ENCODE measurements around the gene RFXANK. TPM values are rescaled to one million over a fixed set of nuclear protein-coding genes. Genes with fewer than 3 reads are reported as not detected.
"Not testable (repeated sequence)": the region's sequence is repeated elsewhere in the genome, so short reads cannot be mapped to it uniquely, and the experiment has no call there.

The RFXANK gene
- total and polyA plus RNA-seq, 2 donors (not counting 1 experiment from before 2014, with no cell fraction given) = 77.9 to 100 TPM

DNA sequence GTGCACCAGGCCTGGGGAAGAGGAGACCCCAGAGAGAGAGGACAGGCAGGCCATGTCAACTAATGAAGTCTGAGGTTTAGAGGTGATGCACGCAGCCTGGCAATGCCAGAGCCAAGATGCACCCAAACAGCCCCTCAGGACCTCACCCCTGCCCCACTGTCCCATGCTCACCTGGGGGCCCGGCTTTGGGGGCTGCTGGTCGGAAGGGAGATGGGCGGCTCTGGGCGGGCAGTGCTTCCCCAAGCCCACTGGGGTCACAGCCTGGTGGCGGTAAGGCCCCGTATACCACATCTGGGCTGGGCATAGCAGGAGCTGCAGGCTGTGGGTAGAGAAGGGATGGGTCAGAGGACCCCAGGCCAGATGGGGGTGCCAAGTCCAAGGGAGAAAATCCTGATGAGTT, 45.2 kb upstream of the RFXANK start:
- intact Hi-C loops (cut with micrococcal nuclease) = loop anchor here (1.0 to 2.0 kb wide), 4 partner anchors 9 to 78 kb away; partner anchors contain the start of gene TMEM161A
- no peak overlapping the region for H3K27ac ChIP-seq (ENCODE audit: low read length in 2 of 2)
- H3K4me2 ChIP-seq (replicated peaks; ENCODE audit: low read depth, low read length, poor library complexity, severe bottlenecking) = no peak overlapping the region
- no peak overlapping the region for H3K27ac Mint-ChIP-seq
- H3K4me3 Mint-ChIP-seq = no peak overlapping the region
- H3K9ac ChIP-seq (ENCODE audit: low read length) = no peak overlapping the region
- peaks cover 17% of the 10 kb centered on the region for H3K4me1 Mint-ChIP-seq
- no peak for TF ChIP-seq EZH2 (IDR thresholded peaks at IDR 0.05; ENCODE audit: borderline replicate concordance, insufficient read depth, low read depth, low read length, poor library complexity, severe bottlenecking)
- TF ChIP-seq, protein P1, sequence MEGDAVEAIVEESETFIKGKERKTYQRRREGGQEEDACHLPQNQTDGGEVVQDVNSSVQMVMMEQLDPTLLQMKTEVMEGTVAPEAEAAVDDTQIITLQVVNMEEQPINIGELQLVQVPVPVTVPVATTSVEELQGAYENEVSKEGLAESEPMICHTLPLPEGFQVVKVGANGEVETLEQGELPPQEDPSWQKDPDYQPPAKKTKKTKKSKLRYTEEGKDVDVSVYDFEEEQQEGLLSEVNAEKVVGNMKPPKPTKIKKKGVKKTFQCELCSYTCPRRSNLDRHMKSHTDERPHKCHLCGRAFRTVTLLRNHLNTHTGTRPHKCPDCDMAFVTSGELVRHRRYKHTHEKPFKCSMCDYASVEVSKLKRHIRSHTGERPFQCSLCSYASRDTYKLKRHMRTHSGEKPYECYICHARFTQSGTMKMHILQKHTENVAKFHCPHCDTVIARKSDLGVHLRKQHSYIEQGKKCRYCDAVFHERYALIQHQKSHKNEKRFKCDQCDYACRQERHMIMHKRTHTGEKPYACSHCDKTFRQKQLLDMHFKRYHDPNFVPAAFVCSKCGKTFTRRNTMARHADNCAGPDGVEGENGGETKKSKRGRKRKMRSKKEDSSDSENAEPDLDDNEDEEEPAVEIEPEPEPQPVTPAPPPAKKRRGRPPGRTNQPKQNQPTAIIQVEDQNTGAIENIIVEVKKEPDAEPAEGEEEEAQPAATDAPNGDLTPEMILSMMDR (IDR thresholded peaks at IDR 0.05) = no peak
- H3K79me2 ChIP-seq (ENCODE audit: control insufficient read depth, insufficient read depth, low read length) = no peaks in the 10 kb centered on the region
- CTCF ChIA-PET = interaction anchor here (1.4 to 10.8 kb wide), 6 partner anchors 10 to 343 kb away, joined by 3 to 285 read pairs (median 14); partner anchors contain the start of gene MEF2B
- no peaks in the 10 kb centered on the region for H3K9me3 Mint-ChIP-seq (ENCODE audit: insufficient read depth)
- H3K9me3 ChIP-seq (ENCODE audit: control extremely low read depth in 1 of 3, control insufficient read depth in 2 of 3, insufficient read depth in 1 of 3, low read length in 2 of 3) = no peaks in the 10 kb centered on the region
- POLR2A ChIA-PET = interaction anchor here (1.7 kb wide), 1 partner anchor 28 kb away, joined by 11 read pairs; no protein-coding TSS in a partner anchor
- DNase-seq (no peak), ATAC-seq (ENCODE audit: low read depth) (no peak)
- H3K27me3 ChIP-seq (replicated peaks in 1 of 4; ENCODE audit: control extremely low read depth in 1 of 4, control insufficient read depth in 3 of 4, insufficient read depth in 4 of 4, low read length in 3 of 4) = no peaks in the 10 kb centered on the region
- no peaks in the 10 kb centered on the region for H4K20me1 ChIP-seq (ENCODE audit: control insufficient read depth, insufficient read depth, low read length, poor library complexity, severe bottlenecking)
- no peaks in the 10 kb centered on the region for H3K27me3 Mint-ChIP-seq
- 93% methylated on average over 6 of the region's 7 CpGs for WGBS (ENCODE audit: insufficient coverage)
- H3K36me3 ChIP-seq (replicated peaks in 1 of 2; ENCODE audit: control extremely low read depth in 1 of 2, control insufficient read depth in 1 of 2, extremely low read depth in 1 of 2, insufficient read depth in 2 of 2, low read length in 1 of 2) = peaks cover 4 to 15% of the 10 kb centered on the region in 2 experiments
- no peak overlapping the region for H2AFZ ChIP-seq (ENCODE audit: insufficient read depth, low read depth, low read length, poor library complexity, severe bottlenecking)
- no peak overlapping the region for H3K4me3 ChIP-seq (ENCODE audit: control extremely low read depth in 1 of 5, extremely low read depth in 1 of 5, insufficient read depth in 1 of 5, low read depth in 2 of 5, low read length in 4 of 5)
- peaks cover 14 to 22% of the 10 kb centered on the region in 2 donors for H3K4me1 ChIP-seq (ENCODE audit: control insufficient read depth in 2 of 2, insufficient read depth in 2 of 2, low read length in 2 of 2)

DNA sequence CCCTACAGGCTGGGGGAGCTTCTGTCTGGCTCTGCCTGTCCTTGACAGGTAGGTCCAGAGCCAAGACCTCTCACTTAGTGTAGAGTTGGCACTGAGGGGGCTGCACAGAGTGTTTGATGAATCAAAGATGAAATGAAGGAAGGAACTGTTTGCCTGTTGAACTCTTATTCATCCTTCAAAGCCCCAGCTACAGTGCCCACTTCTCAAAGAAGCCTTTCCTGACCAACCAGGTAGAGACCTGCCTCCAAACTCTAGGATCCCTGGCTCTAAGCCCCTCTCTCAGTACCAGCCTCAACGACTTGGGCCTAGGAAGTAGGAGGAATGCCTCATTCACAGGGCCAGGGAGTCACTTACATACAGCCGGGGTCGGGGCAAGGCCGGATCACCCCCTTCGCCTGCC, 44.7 kb upstream of the RFXANK start:
- TF ChIP-seq, protein P1 (IDR thresholded peaks at IDR 0.05) = no peak
- TF ChIP-seq EZH2 (IDR thresholded peaks at IDR 0.05; ENCODE audit: borderline replicate concordance, insufficient read depth, low read depth, low read length, poor library complexity, severe bottlenecking) = no peak
- intact Hi-C loops (cut with micrococcal nuclease) = loop anchor here (2.0 kb wide), 1 partner anchor 13 kb away; no protein-coding TSS in a partner anchor
- H3K4me1 ChIP-seq (ENCODE audit: control insufficient read depth in 2 of 2, insufficient read depth in 2 of 2, low read length in 2 of 2) = peaks cover 14 to 25% of the 10 kb centered on the region in 2 donors
- no peak overlapping the region for H3K4me3 ChIP-seq (ENCODE audit: control extremely low read depth in 1 of 5, extremely low read depth in 1 of 5, insufficient read depth in 1 of 5, low read depth in 2 of 5, low read length in 4 of 5)
- no peak overlapping the region for H3K4me2 ChIP-seq (replicated peaks; ENCODE audit: low read depth, low read length, poor library complexity, severe bottlenecking)
- H2AFZ ChIP-seq (ENCODE audit: insufficient read depth, low read depth, low read length, poor library complexity, severe bottlenecking) = no peak overlapping the region
- Mint-ChIP-seq H3K27me3 (no peaks in the 10 kb centered on the region), H3K9me3 (ENCODE audit: insufficient read depth) (no peaks in the 10 kb centered on the region), H3K4me3 (no peak overlapping the region), H3K4me1 (peaks cover 22% of the 10 kb centered on the region), H3K27ac (no peak overlapping the region)
- H3K36me3 ChIP-seq (replicated peaks in 1 of 2; ENCODE audit: control extremely low read depth in 1 of 2, control insufficient read depth in 1 of 2, extremely low read depth in 1 of 2, insufficient read depth in 2 of 2, low read length in 1 of 2) = peaks cover 4 to 15% of the 10 kb centered on the region in 2 experiments
- ChIA-PET POLR2A (interaction anchor here (1.7 kb wide), 1 partner anchor 27 kb away, joined by 11 read pairs; no protein-coding TSS in a partner anchor), CTCF (interaction anchor here (1.0 to 10.8 kb wide), 9 partner anchors 9 to 343 kb away, joined by 3 to 285 read pairs (median 8); partner anchors contain the start of gene MEF2B)
- DNase-seq (no peak), ATAC-seq (ENCODE audit: low read depth) (no peak)
- H3K9me3 ChIP-seq (ENCODE audit: control extremely low read depth in 1 of 3, control insufficient read depth in 2 of 3, insufficient read depth in 1 of 3, low read length in 2 of 3) = no peaks in the 10 kb centered on the region
- H3K27me3 ChIP-seq (replicated peaks in 1 of 4; ENCODE audit: control extremely low read depth in 1 of 4, control insufficient read depth in 3 of 4, insufficient read depth in 4 of 4, low read length in 3 of 4) = no peaks in the 10 kb centered on the region
- no peak overlapping the region for H3K9ac ChIP-seq (ENCODE audit: low read length)
- H4K20me1 ChIP-seq (ENCODE audit: control insufficient read depth, insufficient read depth, low read length, poor library complexity, severe bottlenecking) = no peaks in the 10 kb centered on the region
- 91% methylated on average over 5 of the region's 5 CpGs for WGBS (ENCODE audit: insufficient coverage)
- no peaks in the 10 kb centered on the region for H3K79me2 ChIP-seq (ENCODE audit: control insufficient read depth, insufficient read depth, low read length)
- no peak overlapping the region for H3K27ac ChIP-seq (ENCODE audit: low read length in 2 of 2)

- H3K4me3 Mint-ChIP-seq; H3K9ac ChIP-seq (ENCODE audit: low read length); H3K9me3 ChIP-seq (ENCODE audit: control extremely low read depth in 1 of 3, control insufficient read depth in 2 of 3, insufficient read depth in 1 of 3, low read length in 2 of 3); intact Hi-C loops (cut with micrococcal nuclease); ATAC-seq (ENCODE audit: low read depth); DNase-seq; H3K9me3 Mint-ChIP-seq (ENCODE audit: insufficient read depth); H3K27me3 ChIP-seq (replicated peaks in 1 of 4; ENCODE audit: control extremely low read depth in 1 of 4, control insufficient read depth in 3 of 4, insufficient read depth in 4 of 4, low read length in 3 of 4); H3K4me2 ChIP-seq (replicated peaks; ENCODE audit: low read depth, low read length, poor library complexity, severe bottlenecking); H3K4me3 ChIP-seq (ENCODE audit: control extremely low read depth in 1 of 5, extremely low read depth in 1 of 5, insufficient read depth in 1 of 5, low read depth in 2 of 5, low read length in 4 of 5); H3K79me2 ChIP-seq (ENCODE audit: control insufficient read depth, insufficient read depth, low read length); H3K27me3 Mint-ChIP-seq; POLR2A ChIA-PET; H4K20me1 ChIP-seq (ENCODE audit: control insufficient read depth, insufficient read depth, low read length, poor library complexity, severe bottlenecking); H3K27ac Mint-ChIP-seq; H2AFZ ChIP-seq (ENCODE audit: insufficient read depth, low read depth, low read length, poor library complexity, severe bottlenecking); H3K27ac ChIP-seq (ENCODE audit: low read length in 2 of 2): not testable (repeated sequence)
- peaks cover 14 to 25% of the 10 kb centered on the region in 2 donors for H3K4me1 ChIP-seq (ENCODE audit: control insufficient read depth in 2 of 2, insufficient read depth in 2 of 2, low read length in 2 of 2)
- H3K4me1 Mint-ChIP-seq = peaks cover 27% of the 10 kb centered on the region
- H3K36me3 ChIP-seq (replicated peaks in 1 of 2; ENCODE audit: control extremely low read depth in 1 of 2, control insufficient read depth in 1 of 2, extremely low read depth in 1 of 2, insufficient read depth in 2 of 2, low read length in 1 of 2) = peaks cover 4 to 15% of the 10 kb centered on the region in 2 experiments
- CTCF ChIA-PET = interaction anchor here (1.5 to 10.8 kb wide), 6 partner anchors 8 to 342 kb away, joined by 3 to 285 read pairs (median 14); partner anchors contain the start of gene MEF2B
- WGBS (ENCODE audit: insufficient coverage) = no CpG with 5 or more reads among the region's 8 CpGs
Observed at GRCh38 chr19:19148504-19148903, 43.6 kb upstream of the RFXANK start.

All from B cell (primary cell).